MCF 10A (cell line): ENCODE measurements around the gene SPDYC. TPM values are rescaled to one million over a fixed set of nuclear protein-coding genes. Genes with fewer than 3 reads are reported as not detected.

Experiments used
- BruUV-seq: library from RNA; stranded (reverse); fragments of 400-500 nt; replicated peaks from 2 replicates; lab custom pipeline; 2021; lab: Mats Ljungman, UMichigan
- CTCF ChIA-PET: fragments of 300-600 bp; sonication (Branson Sonifier 250); formaldehyde crosslinking; extraction: SDS; loops from one replicate; lab custom pipeline; 2021; ENCODE audit warnings: antibody characterized with exemption, inconsistent platforms; lab: Yijun Ruan, JAX
- POLR2A ChIA-PET: fragments of 300-600, 350-650 bp; sonication (Branson Sonifier 250); formaldehyde crosslinking; extraction: SDS; loops from one replicate; lab custom pipeline; 2020; ENCODE audit warnings: antibody characterized with exemption, inconsistent platforms; lab: Yijun Ruan, JAX
- DNase-seq: peaks from one replicate; pipeline ENCODE4 v3.0.0-alpha.2; 2018; ENCODE audit not compliant: unreplicated experiment
- H3K27ac Mint-ChIP-seq: one replicate; pipeline ENCODE4 v1.8.0; 2022; ENCODE audit warnings: mild to moderate bottlenecking, low read depth, mixed read lengths; ENCODE audit not compliant: unreplicated experiment
- H3K27me3 Mint-ChIP-seq: one replicate; pipeline ENCODE4 v1.8.0; 2022; ENCODE audit warnings: mixed read lengths; ENCODE audit not compliant: insufficient read depth, unreplicated experiment
- H3K36me3 Mint-ChIP-seq: one replicate; pipeline ENCODE4 v1.8.0; 2022; ENCODE audit warnings: mild to moderate bottlenecking, moderate library complexity, mixed read lengths; ENCODE audit not compliant: insufficient read depth, unreplicated experiment
- H3K4me1 Mint-ChIP-seq: one replicate; pipeline ENCODE4 v1.8.0; 2022; ENCODE audit warnings: mixed read lengths; ENCODE audit not compliant: insufficient read depth, unreplicated experiment
- H3K4me3 Mint-ChIP-seq: one replicate; pipeline ENCODE4 v1.8.0; 2022; ENCODE audit warnings: mild to moderate bottlenecking, moderate library complexity, mixed read lengths; ENCODE audit not compliant: unreplicated experiment
- H3K9me3 Mint-ChIP-seq: one replicate; pipeline ENCODE4 v1.8.0; 2022; ENCODE audit warnings: mixed read lengths; ENCODE audit not compliant: unreplicated experiment
- CTCF ChIP-seq: fragments of 200-600 bp; IDR thresholded peaks from one replicate; pipeline ENCODE4 v1.8.0; 2022; ENCODE audit warnings: antibody characterized with exemption, mild to moderate bottlenecking; ENCODE audit not compliant: unreplicated experiment
- intact Hi-C: fragments of 100-400 bp; cut with micrococcal nuclease; formaldehyde crosslinking; loops from 2 replicates; pipeline ENCODE4 v1.14.1; 2022
- total RNA-seq: library from RNA; stranded (reverse); gene quantifications from 2 replicates; pipeline ENCODE4 v1.2.3, GENCODE V29; 2022

Gene SPDYC
- total RNA-seq, 1 experiment from 2014 or later: not detected

- no peak overlapping the region for H3K27ac Mint-ChIP-seq
- H3K36me3 Mint-ChIP-seq: no peaks in the 10 kb centered on the region
- no peak overlapping the region for H3K4me3 Mint-ChIP-seq
- no peak for TF ChIP-seq CTCF
- H3K9me3 Mint-ChIP-seq: no peaks in the 10 kb centered on the region
- no peaks in the 10 kb centered on the region for H3K27me3 Mint-ChIP-seq
- intact Hi-C loops: no loop called here
- POLR2A ChIA-PET: interaction anchor here (0.7 to 1.7 kb wide), 2 partner anchors 26 to 30 kb away, joined by 3 to 5 read pairs; no protein-coding TSS in a partner anchor
- no TSS peak for BruUV-seq
- CTCF ChIA-PET: interaction anchor here (0.7 kb wide), 1 partner anchor 22 kb away, joined by 6 read pairs; no protein-coding TSS in a partner anchor
- DNase-seq: no peak
- no peaks in the 10 kb centered on the region for H3K4me1 Mint-ChIP-seq
These were observed 4.4 kb upstream of the SPDYC start for GRCh38 chr11:65165410-65166317.

- BruUV-seq: no TSS peak
- H3K9me3 Mint-ChIP-seq: no peaks in the 10 kb centered on the region
These were observed 3.1 kb upstream of the SPDYC start for GRCh38 chr11:65166893-65167292.

GRCh38 chr11:65167656-65168055 is 2.4 kb upstream of the SPDYC start:
- no peak overlapping the region for H3K4me3 Mint-ChIP-seq
- no peak for DNase-seq
- H3K27me3 Mint-ChIP-seq: no peaks in the 10 kb centered on the region
- no TSS peak for BruUV-seq
- POLR2A ChIA-PET: interaction anchor here (1.3 kb wide), 1 partner anchor 30 kb away, joined by 5 read pairs; no protein-coding TSS in a partner anchor
- no peaks in the 10 kb centered on the region for H3K36me3 Mint-ChIP-seq
- no peak for TF ChIP-seq CTCF
- no peaks in the 10 kb centered on the region for H3K9me3 Mint-ChIP-seq
- no peak overlapping the region for H3K27ac Mint-ChIP-seq
- intact Hi-C loops: no loop called here
- CTCF ChIA-PET: no interaction called here
- H3K4me1 Mint-ChIP-seq: no peaks in the 10 kb centered on the region

More at GRCh38 chr11:65166893-65167292, 3.1 kb upstream of the SPDYC start:
- Mint-ChIP-seq H3K27ac (no peak overlapping the region), H3K36me3 (no peaks in the 10 kb centered on the region), H3K4me1 (no peaks in the 10 kb centered on the region), H3K27me3 (no peaks in the 10 kb centered on the region), H3K4me3 (no peak overlapping the region)
- no peak for DNase-seq
- ChIA-PET CTCF (no interaction called here), POLR2A (interaction anchor here (1.3 to 1.7 kb wide), 2 partner anchors 29 to 32 kb away, joined by 5 read pairs; no protein-coding TSS in a partner anchor)
- no peak for TF ChIP-seq CTCF
- intact Hi-C loops: no loop called here

GRCh38 chr11:65169164-65169641 is 830 bp upstream of the SPDYC start:
- Mint-ChIP-seq H3K9me3 (no peaks in the 10 kb centered on the region), H3K27me3 (no peaks in the 10 kb centered on the region), H3K36me3 (no peaks in the 10 kb centered on the region), H3K27ac (no peak overlapping the region), H3K4me3 (no peak overlapping the region), H3K4me1 (no peaks in the 10 kb centered on the region)
- no peak for TF ChIP-seq CTCF
- no TSS peak for BruUV-seq
- ChIA-PET POLR2A (interaction anchor here (0.6 to 0.7 kb wide), 2 partner anchors 9 to 30 kb away, joined by 3 read pairs; no protein-coding TSS in a partner anchor), CTCF (interaction anchor here (0.6 to 1.1 kb wide), 2 partner anchors 11 to 207 kb away, joined by 3 to 5 read pairs; no protein-coding TSS in a partner anchor)
- intact Hi-C loops: no loop called here
- no peak for DNase-seq
